Keratinocyte (primary cell): ENCODE results near the gene AKR1E2. TPM values are rescaled to one million over a fixed set of nuclear protein-coding genes. Genes with fewer than 3 reads are reported as not detected.

Source experiments
- DNase-seq: peaks from one replicate; pipeline ENCODE4 v3.0.0-alpha.2; 2011; ENCODE audit warnings: low read depth, missing footprints, low spot score
- FAIRE-seq: peaks from 2 replicates; lab custom pipeline; 2011; peaks lifted over from hg19 to GRCh38; lab: Jason Lieb, UNC
- H2AFZ ChIP-seq: 2 replicates; pipeline ENCODE4 v1.6.0; 2012; ENCODE audit warnings: low read length, control low read depth, inconsistent platforms; ENCODE audit not compliant: control insufficient read depth
- H3K27ac ChIP-seq: 2 replicates; pipeline ENCODE4 v1.5.1; 2011; ENCODE audit warnings: low read length; ENCODE audit not compliant: control insufficient read depth, insufficient read depth
- H3K27me3 ChIP-seq: 3 replicates; pipeline ENCODE4 v1.6.0; 2011; ENCODE audit warnings: low read length; ENCODE audit not compliant: control insufficient read depth, insufficient read depth; ENCODE audit errors: extremely low read depth
- H3K36me3 ChIP-seq, 2 experiments: 2 replicates in 1 of 2; 3 replicates in 1 of 2; pipeline ENCODE4 v1.5.1; 2011; ENCODE audit warnings: low read length in 2 of 2, mild to moderate bottlenecking in 1 of 2; ENCODE audit not compliant: control insufficient read depth in 2 of 2, insufficient read depth in 2 of 2; ENCODE audit errors: extremely low read depth in 1 of 2
- H3K4me1 ChIP-seq: 3 replicates; pipeline ENCODE4 v1.5.1; 2011; ENCODE audit warnings: low read length; ENCODE audit not compliant: control insufficient read depth, insufficient read depth; ENCODE audit errors: extremely low read depth
- H3K4me2 ChIP-seq: 3 replicates; pipeline ENCODE4 v1.6.0; 2011; ENCODE audit warnings: low read depth, low read length; ENCODE audit not compliant: control insufficient read depth, insufficient read depth; ENCODE audit errors: extremely low read depth
- H3K4me3 ChIP-seq, 3 experiments: fragments of 200-600 bp in 1 of 3; sonication (generic) in 1 of 3; 2 replicates in 2 of 3; 3 replicates in 1 of 3; pipeline ENCODE4 v1.5.1; 2011 to 2016; ENCODE audit warnings: low read length in 3 of 3, mild to moderate bottlenecking in 3 of 3, control low read depth in 2 of 3, inconsistent platforms in 1 of 3, low read depth in 1 of 3, mixed read lengths in 1 of 3, mixed run types in 1 of 3, moderate library complexity in 1 of 3; ENCODE audit not compliant: control insufficient read depth in 2 of 3, insufficient read depth in 2 of 3; ENCODE audit errors: extremely low read depth in 1 of 3
- H3K79me2 ChIP-seq: 2 replicates; pipeline ENCODE4 v1.6.0; 2012; ENCODE audit warnings: low read length; ENCODE audit not compliant: control insufficient read depth, insufficient read depth
- H3K9ac ChIP-seq: 3 replicates; pipeline ENCODE4 v1.6.0; 2011; ENCODE audit warnings: low read length; ENCODE audit not compliant: control insufficient read depth, insufficient read depth; ENCODE audit errors: extremely low read depth
- H3K9me1 ChIP-seq: 3 replicates; pipeline ENCODE4 v1.6.0; 2011; ENCODE audit warnings: low read length; ENCODE audit not compliant: control insufficient read depth, insufficient read depth; ENCODE audit errors: extremely low read depth
- H3K9me3 ChIP-seq: 2 replicates; pipeline ENCODE4 v1.5.1; 2012; ENCODE audit warnings: low read depth, low read length; ENCODE audit not compliant: control insufficient read depth
- H4K20me1 ChIP-seq: 3 replicates; pipeline ENCODE4 v1.6.0; 2011; ENCODE audit warnings: low read length; ENCODE audit not compliant: control insufficient read depth, insufficient read depth; ENCODE audit errors: extremely low read depth
- CTCF ChIP-seq, 3 experiments: IDR thresholded peaks in 1 of 3; conservative IDR thresholded peaks in 1 of 3; optimal IDR thresholded peaks in 1 of 3; 2 replicates in 2 of 3; 3 replicates in 1 of 3; pipeline versions ENCODE3 to v1.5.1; 2011; ENCODE audit warnings: low read length in 3 of 3, mild to moderate bottlenecking in 3 of 3, moderate library complexity in 2 of 3, control low read depth in 1 of 3, inconsistent platforms in 1 of 3; ENCODE audit not compliant: insufficient read depth in 2 of 3; ENCODE audit errors: extremely low read depth in 1 of 3
- EZH2 ChIP-seq: IDR thresholded peaks from one replicate; pipeline ENCODE4 v1.6.1; 2012; ENCODE audit warnings: inconsistent platforms, mild to moderate bottlenecking, low read length, moderate library complexity
- dilution Hi-C: fragments of 300-500 bp; cut with MboI; formaldehyde crosslinking; loops from one replicate; pipeline ENCODE4 v1.7.0; 2020; ENCODE audit warnings: low sequenced_read_pairs; ENCODE audit not compliant: extremely low pct_ligation_motif_present
- polyA plus RNA-seq, 5 experiments: library from polyadenylated mRNA; depleted of rRNA in 3 of 5; stranded (reverse) in 3 of 5; stranded (forward) in 1 of 5; unstranded in 1 of 5; fragments of >200 nt; gene quantifications; 1 replicate in 1 of 5; 2 replicates in 3 of 5; 3 replicates in 1 of 5; pipeline versions ENCODE4 v1.2.1 to v1.2.3, GENCODE V29; 2011 to 2012; ENCODE audit warnings: missing spikeins in 2 of 5, low read depth in 1 of 5, low replicate concordance in 1 of 5

AKR1E2 gene
- polyA plus RNA-seq, 1 donor (not counting 4 experiments of a cell fraction or from before 2014, with no cell fraction given) = 1.9 TPM

- H3K9me3 ChIP-seq = no peaks in the 10 kb centered on the region
- H3K9me1 ChIP-seq = no peaks in the 10 kb centered on the region
- H3K4me2 ChIP-seq = no peak overlapping the region
- H3K9ac ChIP-seq = no peak overlapping the region
- no peak for DNase-seq
- H3K4me1 ChIP-seq = peaks cover 12% of the 10 kb centered on the region
- no peak overlapping the region for H3K27ac ChIP-seq
- TF ChIP-seq EZH2 = no peak
- no peak for TF ChIP-seq CTCF (optimal IDR thresholded peaks at IDR 0.05 in 1 of 3, IDR thresholded peaks at IDR 0.05 in 1 of 3, conservative IDR thresholded peaks at IDR 0.05 in 1 of 3; ENCODE audit: extremely low read depth in 1 of 3, insufficient read depth in 2 of 3, low read length in 3 of 3)
- H3K4me3 ChIP-seq = no peak overlapping the region
- H3K36me3 ChIP-seq = no peaks in the 10 kb centered on the region
- dilution Hi-C loops = no loop called here
- peak overlapping the region; percentile 16 for H2AFZ ChIP-seq
- no peaks in the 10 kb centered on the region for H3K27me3 ChIP-seq
- no peaks in the 10 kb centered on the region for H3K79me2 ChIP-seq
- no peaks in the 10 kb centered on the region for H4K20me1 ChIP-seq
- no peak for FAIRE-seq
Measured at GRCh38 chr10:4851846-4852245, 25.8 kb downstream of the AKR1E2 start.

GRCh38 chr10:4865945-4866661, 40.1 kb downstream of the AKR1E2 start:
- Histone ChIP-seq H3K9ac (no peak overlapping the region), H3K4me1 (peaks cover 5% of the 10 kb centered on the region), H3K9me1 (no peaks in the 10 kb centered on the region), H2AFZ (peak overlapping the region; percentile 40), H3K79me2 (no peaks in the 10 kb centered on the region), H3K9me3 (no peaks in the 10 kb centered on the region), H3K4me2 (no peak overlapping the region), H4K20me1 (no peaks in the 10 kb centered on the region), H3K27me3 (no peaks in the 10 kb centered on the region), H3K27ac (no peak overlapping the region), H3K4me3 (no peak overlapping the region), H3K36me3 (no peaks in the 10 kb centered on the region)
- dilution Hi-C loops = no loop called here
- no peak for FAIRE-seq
- TF ChIP-seq EZH2 (no peak), CTCF (optimal IDR thresholded peaks at IDR 0.05 in 1 of 3, IDR thresholded peaks at IDR 0.05 in 1 of 3, conservative IDR thresholded peaks at IDR 0.05 in 1 of 3; ENCODE audit: extremely low read depth in 1 of 3, insufficient read depth in 2 of 3, low read length in 3 of 3) (no peak)
- no peak for DNase-seq
